ENCODE measurements around the gene BOLA1.

BOLA1 gene

DNA sequence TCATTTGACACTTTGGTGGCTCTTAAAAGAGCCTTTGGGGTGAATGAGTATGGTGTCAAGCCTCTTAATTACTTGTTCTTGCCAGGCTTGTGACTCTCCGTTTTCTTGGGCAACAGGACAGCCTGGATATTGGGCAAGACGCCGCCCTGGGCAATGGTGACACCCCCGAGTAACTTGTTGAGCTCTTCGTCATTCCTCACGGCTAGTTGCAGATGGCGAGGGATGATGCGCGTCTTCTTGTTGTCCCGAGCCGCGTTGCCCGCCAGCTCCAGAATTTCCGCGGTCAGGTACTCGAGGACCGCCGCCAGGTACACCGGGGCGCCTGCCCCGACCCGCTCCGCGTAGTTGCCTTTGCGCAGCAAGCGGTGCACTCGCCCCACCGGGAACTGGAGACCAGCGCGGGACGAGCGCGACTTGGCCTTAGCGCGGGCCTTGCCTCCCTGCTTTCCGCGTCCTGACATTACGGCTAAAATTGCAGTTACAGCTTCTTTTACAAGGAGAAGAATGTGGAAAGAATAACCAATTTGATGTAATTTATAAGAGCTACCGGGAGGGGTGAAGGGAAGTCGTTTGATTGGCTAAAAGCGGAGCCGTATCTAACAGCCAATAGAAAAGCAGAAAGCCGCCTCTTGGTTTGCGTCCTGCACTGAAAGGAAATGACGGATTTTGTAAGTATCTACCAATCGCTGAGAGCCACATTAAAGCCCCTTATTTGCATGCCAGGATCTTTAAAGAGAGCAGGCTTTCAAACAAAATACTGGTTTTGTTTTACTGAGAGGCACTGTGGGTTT is 11.7 kb upstream of the BOLA1 start:
- DNase-seq, result peak; percentile 96

DNA sequence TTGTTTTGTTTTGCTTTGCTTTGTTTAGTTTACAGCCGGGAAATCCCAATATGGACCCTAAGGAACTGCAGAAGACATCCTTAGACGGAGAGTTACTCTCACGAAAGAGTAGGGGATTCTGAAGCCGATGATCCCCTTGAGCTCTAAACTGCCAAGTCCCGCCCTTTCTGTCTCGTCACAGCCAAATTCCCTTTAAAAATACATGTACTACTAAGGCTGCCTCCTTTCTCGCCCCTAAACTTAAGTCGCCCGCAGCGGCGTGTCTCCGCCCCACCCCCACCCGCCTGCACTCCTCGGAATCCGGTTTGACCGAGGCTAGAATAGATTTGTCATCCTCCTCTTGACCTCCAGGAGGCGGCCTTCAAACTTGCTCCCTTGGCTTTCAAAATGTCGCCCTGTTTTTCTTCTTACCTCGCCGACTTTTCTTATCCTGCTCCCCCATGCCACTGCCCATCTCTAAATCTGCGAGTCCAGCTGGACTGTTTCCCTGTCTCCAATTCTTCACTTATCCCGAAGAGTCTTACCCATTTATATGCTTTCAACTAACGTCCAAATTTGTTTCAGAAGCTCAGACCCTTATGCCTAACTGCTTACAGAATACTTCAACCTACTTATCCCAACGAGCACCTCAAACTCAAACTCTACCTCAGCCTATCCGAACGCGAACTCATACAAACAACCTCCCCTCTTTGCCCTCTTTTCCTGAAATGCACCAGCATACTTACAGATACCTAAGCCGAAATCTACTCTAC is 10.9 kb upstream of the BOLA1 start:
- peak; percentile 73 for DNase-seq

DNA sequence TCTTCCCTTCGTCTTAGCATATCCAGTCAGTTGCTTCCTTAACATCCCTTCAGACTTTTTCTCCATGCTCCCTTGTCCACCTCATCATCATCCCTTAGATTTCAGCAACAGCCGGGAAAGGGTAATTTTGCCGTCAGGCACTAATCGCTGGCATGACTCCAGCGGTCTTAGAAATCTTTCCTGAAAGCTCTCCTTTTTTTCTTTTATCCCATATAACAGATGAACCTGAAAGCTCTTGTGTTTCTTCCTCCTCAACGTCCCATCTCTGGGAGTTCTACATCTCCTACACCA is 10.4 kb upstream of the BOLA1 start:
- DNase-seq, result no peak

DNA sequence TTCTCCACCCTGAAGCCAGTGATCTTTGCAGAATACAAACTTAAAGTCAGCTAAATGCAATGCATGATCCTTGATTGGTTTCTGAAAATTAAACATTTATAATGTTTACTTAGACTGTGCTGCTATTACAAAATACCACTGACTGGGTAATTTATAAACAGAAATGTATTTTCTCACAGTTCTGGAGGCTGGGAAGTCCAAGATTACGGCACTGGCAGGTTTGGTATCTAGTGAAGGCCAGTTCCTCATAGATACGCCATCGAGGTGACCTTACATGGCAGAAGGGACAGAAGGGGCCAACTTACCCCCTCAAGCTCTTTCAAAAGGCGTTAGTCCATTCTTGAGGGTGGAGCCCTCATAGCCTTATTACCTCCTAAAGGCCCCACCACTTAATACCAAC is 2.8 kb upstream of the BOLA1 start:
- DNase-seq, result no peak

DNA sequence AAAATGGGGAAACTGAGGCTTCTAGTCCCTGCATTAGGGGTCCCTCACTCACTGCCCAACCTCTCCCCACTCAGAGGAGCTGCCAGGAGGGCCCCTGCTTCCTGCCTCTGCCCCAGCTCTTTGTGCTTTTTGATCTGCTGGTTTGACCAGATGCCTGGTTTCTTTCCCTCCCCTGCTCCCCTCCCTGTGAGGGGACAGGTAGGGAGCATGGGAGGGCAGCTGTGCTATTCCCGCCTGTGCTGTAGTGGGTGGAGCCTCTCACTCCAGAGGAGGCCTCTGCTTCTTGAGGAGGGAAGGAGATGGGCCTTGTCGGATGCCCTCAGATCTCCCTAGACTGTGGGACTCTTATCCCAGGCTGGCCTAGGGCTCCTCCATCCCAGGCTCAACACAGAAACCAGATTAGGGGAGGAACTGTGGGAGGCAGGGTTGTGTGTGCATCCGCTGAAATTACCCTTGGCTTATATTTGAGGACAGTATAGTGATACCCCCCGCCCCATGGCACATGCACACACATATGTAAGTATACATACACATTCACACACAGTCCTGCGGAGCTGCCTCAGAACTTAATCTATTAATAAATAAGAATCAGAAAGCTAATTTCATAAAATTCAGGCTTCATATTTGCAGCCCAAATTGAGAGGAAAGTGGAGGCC is 4.6 kb downstream of the BOLA1 start:
- no peak for DNase-seq

DNA sequence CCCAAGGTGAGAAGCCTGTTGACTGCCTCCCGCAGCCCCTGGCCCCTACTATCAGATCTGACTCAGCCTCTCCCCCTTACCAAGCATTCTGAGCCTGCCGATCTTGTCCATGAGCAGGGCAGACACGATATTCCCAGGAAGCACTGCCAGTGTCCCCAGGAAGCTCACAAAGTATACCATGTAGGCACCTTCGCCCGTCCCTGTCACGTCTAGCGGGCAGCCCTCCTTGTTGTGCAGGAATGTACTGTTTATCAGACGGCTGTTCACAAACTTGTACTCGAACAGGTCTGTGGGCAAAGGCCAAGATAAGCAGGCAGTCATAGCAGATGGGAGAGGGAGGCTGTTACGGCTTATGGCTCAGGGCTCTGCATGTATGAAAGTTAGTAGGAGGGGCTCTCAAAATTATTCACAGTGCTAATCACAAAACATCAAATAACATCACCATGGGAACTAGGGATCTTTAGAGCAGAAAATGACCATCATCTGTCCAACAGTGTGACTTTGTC is 7.3 kb downstream of the BOLA1 start:
- no peak for DNase-seq

DNA sequence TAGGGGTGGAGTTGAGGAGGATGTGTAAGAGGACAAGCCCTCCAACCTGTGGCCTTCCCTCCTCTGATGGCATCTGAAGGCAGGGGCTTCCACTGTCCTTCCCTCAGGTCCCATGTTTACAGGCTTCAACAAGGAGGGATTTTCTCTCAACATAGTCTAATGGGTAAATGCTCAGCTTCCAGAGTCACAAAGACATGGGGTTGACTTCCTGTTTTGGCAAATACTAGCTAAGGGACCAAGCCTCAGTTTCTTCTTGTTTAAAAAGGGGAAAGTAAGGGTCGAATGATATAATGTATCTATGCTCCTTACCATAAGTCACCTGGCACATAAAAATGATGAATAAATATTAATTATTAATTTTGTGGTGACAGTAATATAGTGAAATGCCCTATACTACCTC is 15.2 kb downstream of the BOLA1 start:
- DNase-seq, result no peak

DNA sequence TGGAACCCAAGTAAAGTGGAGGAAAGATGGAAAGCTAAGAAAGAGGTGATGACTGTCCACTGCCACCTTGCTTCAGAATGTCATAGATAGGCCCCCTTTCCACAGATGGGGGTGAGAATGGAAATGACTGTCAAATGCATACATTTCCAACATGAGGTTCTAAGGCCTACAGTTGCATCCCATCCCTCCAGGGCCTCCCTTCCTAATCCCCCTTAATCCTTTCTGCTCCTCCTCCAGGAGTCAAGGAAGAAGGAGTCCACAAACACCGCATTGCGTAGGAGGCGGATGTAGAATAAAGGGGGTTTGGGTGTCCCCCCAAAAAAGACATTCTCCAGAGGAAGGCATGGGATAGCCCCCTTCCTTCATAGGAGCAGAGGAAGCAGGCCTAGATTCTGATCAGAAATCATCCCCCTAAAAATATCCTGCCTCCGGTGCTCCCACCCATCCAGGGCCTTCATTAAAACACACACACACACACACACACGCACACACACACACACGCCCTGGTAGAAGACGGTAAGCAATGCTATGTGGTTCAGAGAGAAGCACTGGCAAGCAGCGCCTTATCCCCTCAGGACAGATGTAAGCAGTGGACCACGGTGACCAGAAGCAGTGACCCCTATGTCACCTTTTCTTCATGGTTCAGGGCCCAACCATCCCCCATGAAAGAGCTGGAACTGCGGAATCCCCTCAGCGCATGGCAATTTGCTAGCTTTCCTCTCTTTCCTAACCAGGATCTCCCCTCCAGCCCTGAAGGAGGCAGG is 16.2 kb downstream of the BOLA1 start:
- DNase-seq, result no peak

DNA sequence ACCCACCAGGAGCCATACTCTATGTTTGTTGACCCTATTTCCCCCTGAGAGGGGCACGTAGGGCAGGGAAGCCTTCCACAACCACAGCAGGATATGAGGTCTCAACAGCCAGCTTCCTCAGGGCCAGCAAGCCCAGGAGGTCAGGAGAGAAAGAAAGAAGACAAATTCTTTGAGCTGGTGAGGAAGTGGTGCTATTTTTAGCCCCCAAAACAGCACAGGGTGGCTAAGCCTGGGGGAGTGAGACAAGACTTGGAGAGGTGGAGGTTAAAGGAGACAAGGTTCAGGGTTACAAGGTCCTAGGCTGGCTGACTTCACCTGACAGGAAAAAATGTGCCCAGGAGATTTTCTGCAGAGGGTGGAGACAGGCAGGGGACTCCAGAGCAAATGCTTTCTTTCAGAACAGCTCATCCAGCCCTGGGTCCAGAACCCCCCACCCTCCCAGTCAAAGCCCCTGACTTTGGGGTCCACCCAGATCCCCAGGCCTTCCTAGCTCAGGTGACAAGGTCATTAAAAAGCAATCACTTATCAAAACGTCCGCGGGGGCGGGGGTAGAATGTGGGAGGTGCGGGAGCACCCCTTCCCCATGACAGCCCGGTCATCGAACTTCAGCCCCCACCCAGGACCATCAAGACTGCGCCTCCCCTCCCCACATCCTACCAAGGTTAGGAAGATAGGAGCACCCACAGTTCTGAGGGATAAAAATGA is 17.0 kb downstream of the BOLA1 start:
- no peak for DNase-seq

DNA sequence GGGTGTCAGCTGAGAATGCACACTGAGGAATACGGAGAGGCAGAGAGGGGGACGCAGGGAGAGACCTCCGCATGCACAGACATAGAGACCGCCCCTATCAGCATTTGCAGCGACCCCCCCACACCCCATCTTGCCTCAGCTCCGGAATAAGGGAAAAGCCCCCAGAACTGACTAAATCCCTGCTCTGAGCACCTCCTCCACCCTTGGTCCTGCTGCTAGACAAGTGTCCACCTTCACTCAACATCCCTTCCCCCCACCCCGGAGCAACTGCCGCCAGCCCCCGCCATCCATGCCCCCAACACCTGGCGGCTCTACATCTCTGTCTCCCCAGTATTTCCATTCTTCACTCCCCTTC is 17.5 kb downstream of the BOLA1 start:
- DNase-seq, result no peak

DNA sequence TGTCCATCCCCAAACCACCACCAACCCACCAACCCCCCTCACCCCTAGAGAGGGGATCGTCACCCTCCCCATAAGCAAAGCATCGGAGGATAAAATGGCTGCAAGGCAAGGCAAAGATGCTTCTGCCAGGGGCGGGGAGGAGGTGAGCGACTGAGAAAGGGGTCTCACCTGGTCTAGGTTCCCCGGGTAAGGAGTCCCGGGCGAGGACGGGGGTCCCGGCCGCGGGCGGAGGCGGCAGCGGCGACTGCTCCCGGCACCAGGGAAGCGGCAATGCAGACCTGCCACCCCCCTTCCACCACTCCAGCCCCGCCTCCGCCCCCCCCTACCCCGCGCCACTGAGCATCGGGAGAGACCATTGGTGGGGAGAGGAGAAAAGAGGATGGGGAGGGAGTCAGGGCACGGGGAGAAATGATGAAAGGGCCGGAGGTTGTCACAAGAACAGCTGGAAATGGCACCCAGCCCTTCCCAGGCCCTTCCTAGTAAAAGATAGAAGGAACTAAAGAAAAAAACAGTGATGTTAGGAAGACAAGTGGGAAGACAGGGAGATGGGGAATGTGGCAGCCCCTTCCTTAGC is 18.3 kb downstream of the BOLA1 start, which contains the start of gene SV2A:
Gene SV2A (minus strand): TSS at position 274 of the 574 bp plus-strand sequence. CDS start 4,004 bp downstream, outside the sequence.
- no peak for DNase-seq

DNA sequence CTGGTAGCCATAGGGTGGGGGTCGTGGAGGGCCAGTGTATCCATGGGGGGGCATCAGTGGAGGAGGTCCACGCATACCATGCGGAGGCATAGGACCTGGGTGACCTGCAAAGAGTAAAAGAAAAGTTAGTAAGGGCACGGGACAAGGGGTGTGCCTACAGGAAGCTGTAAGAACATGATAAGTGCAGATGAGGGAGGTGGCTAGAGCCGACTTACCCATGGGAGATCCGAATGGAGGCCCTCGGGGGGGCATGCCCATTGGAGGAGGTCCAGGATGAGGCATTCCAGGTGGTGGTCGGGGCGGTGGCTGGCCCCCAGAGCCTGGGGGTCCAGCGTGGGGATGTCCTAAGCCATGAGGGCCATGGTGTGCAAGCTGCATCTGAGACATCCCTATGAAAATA is 24.3 kb downstream of the BOLA1 start:
- DNase-seq, result no peak

DNA sequence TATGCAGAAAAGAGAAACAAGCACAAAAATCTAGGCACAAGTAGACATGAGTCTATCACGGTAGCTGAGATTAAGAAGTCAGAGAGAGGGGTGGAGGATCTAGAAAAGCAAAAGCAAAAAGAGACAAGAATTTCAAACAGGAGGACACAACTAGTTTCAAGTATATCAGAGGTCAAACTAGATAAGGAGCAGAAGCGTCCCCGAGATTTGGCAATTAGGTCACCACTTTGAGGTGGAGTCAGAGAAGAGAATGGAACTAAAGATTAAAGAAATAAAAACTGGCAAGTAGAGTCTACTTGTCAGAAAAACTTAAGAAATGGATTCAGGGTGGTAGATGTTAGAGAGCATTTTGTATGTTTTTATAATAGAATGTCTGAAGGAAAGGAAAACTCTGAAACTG is 26.0 kb downstream of the BOLA1 start:
- DNase-seq, result no peak

DNA sequence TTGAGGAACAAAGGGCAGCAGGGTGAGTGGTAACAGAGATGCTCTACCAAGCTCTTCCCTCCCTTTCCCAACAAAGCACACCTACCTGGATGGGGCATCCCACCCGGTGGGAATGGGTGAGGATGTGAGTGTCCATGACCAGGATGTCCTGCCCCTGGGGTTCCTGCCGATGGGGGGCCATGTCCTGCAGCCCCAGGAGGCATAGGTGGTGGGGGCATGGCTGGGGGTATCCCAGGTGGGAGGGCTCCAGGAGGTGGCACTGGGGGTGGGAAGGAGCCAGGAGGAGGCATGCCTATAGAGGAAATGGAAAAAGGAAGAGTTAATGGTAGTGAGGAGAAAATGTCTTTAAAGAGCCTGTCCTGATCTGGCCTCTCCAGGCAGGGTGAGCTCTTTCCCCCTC is 26.4 kb downstream of the BOLA1 start:
- no peak for DNase-seq

DNA sequence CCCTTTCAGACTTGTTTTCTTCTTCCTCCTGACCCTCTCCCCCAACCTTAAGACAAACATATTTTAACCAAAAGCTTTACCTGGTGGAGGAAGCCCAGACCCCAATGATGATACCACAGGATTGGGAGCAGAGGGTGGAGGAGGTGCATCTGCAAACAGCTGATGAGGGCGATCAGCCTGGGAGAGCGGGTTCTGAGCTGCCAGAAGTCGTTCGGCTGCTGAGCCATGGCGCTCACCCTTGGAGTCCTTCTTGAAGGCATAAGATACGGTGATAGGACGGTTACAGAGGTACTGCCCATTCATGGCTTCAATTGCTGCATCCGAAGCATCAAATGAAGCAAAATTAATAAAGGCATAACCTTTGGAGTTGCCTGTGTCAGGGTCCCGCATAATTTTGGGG is 26.9 kb downstream of the BOLA1 start:
- DNase-seq, result no peak

DNA sequence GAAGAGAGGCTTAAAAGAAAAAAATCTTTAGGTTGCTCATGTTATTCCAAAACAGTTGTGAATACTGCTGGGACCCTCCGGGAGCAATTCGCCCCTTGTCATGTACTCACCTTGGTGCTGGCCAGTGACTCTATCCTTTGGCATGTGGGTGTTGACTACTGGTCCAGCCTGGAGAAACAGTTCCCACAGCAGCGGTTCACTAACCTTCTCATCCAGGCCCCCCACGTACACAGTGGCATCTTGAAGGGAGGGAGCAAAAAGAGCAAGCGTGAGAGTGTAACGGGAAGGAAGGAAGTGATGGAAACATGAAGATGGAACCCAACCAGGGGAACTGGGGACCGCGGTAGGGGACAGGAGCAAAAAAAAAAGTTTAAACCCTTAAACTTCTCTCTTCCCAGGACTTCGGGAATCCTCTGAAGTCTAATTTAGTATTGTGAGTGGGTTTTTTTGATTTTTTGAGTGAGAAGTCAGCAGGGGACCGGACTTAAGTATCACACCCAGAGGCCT is 27.7 kb downstream of the BOLA1 start:
- DNase-seq, result no peak

DNA sequence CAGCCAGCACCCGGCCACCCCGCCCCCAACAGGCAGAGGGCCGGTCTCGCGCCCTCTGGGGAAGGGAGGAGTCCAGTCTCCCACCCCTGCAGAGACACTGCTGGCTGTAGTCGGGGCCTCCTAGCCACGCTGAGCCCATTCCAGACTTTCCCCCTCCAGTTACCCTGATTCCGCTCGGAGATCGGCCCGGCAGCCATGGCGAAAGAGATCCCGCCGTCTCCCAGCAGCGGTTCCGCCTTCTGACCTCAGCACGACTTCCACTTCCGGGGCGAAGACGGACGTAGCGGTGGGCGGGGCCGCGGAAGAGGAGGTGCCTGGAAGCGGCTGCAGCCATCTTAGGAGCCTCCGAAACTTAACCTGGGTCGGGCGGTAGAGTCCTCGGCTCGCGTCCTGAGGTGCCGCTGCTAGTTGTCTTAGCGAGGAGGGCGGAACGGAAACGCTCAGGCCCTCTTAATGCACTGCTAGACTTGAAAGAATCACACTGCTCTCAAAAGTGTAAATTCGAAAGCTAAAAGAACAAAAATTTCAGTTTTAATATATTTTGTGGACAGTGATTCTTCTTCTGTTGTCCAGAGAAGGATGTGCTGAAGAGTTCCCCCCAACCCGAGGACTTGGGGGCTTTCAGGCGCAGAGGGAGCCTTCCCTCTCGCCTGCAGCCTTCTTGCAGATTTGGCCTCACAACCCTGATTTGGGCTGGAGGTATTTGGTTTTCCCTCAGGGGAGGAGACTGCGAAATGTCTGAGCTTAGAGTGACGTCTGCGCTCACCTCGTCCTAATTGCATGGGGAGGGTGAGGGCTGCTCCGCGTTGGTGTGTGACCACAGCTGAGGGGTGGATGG is 28.4 kb downstream of the BOLA1 start, which contains the start of gene SF3B4:
Gene SF3B4 (minus strand): TSS at position 241 of the 838 bp plus-strand sequence. CDS start 44 bp downstream, at position 197.
- peak; percentile 90 for DNase-seq

DNA sequence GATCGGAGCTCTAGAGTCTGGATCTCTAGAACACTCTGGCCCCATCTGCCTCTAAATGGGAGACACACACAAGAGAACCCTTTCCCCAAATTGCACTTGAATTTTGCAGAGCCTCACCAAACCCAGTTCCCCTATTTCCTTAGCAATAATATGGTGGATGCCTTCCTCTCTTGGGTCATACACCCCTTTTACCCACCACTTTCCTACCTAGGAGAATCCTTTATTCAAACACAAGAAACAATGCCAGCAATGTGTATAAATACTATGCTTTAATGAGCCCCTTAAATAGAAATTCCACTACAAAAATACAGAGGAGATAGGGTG is 29.0 kb downstream of the BOLA1 start:
- no peak for DNase-seq

DNA sequence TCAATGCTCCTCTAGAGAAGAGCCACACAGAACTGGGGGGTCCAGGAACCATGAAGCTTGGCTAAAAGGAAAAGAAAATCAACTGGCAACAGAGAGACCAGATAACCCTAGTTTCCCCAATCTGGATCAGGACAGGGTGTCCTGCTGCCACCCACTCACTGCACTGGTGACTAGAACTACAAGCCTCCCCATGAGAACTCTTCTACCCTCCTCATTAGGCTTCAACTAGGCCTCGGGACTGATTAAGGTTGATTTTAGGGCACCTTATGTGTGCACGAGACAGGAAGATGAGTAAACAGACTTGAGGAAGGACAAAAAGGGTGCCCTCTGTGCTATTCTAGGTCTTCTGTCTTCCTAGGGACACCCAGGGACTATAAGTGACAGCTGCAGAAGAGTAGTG is 30.5 kb downstream of the BOLA1 start:
- DNase-seq, result no peak

DNA sequence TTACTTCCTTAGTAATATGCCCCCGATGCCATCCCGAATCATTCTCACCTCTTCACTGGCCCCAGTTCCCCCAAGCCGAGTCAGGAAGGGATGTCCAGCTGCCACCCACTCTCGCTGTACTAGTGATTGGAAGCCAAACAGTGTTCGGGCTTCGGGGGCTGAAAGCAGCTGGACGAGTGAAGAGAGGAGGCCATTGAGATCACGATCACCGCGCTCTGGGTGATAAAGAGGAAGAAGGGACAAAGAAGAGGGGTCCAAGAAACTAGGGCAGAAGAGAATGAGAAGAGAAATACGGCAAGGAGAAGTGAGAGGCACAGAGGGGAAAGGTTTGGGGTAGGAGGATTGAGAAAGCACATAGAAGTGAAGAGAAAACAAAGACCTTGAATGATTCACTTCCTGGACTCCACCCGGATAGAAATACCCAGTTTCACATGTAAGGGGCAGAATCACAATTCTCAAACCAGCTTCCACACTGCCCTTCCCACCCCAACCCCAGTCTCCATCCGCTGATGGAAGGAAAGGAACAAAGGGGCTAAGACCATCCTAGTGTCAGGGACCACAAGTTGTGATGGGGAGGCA is 31.9 kb downstream of the BOLA1 start:
- no peak for DNase-seq

DNA sequence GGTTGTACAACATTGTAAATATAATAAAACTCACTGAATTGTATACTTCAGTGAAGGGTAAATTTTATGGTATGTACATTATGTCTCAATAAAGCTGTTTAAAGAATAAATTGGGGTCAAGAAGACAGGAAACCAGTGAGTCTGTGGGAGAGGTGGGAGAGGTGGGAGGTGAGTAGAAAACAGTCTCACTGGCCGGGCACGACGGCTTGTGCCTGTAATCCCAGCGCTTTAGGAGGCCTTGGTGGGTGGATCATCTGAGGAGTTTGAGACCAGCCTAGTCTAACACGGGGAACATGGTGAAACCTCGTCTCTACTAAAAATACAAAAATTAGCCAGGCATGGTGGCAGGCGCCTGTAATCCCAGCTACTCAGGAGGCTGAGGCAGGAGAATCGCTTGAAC is 33.1 kb downstream of the BOLA1 start:
- DNase-seq, result no peak

All from NCI-H2029 treated with DMSO at 0.1 percent for 48 hours (cell line).